DMS114 treated with DMSO at 0.1 percent for 48 hours (cell line): ENCODE data around the gene RIN2.

ENCODE experiments used
- DNase-seq: peaks from one replicate; lab custom pipeline; 2025; ENCODE audit not compliant: unreplicated experiment; lab: John Stamatoyannopoulos, UW

RIN2 gene

GRCh38 chr20:19764207-19764606, 6.1 kb downstream of the RIN2 start:
- DNase-seq, result no peak

- DNase-seq, result no peak
These were observed 7.2 kb downstream of the RIN2 start for GRCh38 chr20:19765266-19765665.

- no peak for DNase-seq
These were observed 7.9 kb downstream of the RIN2 start for GRCh38 chr20:19765913-19766312.

- DNase-seq, result no peak
These were observed 9.0 kb downstream of the RIN2 start for GRCh38 chr20:19767070-19767469.

- DNase-seq, result no peak
These were observed 10.3 kb downstream of the RIN2 start for GRCh38 chr20:19768325-19768842.

GRCh38 chr20:19769507-19769906, 11.4 kb downstream of the RIN2 start:
- DNase-seq, result no peak

GRCh38 chr20:19770375-19770774, 12.3 kb downstream of the RIN2 start:
- no peak for DNase-seq

- no peak for DNase-seq
These were observed 13.0 kb downstream of the RIN2 start for GRCh38 chr20:19771031-19771430.

GRCh38 chr20:19773471-19773870, 15.4 kb downstream of the RIN2 start:
- DNase-seq, result no peak

- no peak for DNase-seq
These were observed 16.3 kb downstream of the RIN2 start for GRCh38 chr20:19774135-19774933.

GRCh38 chr20:19775353-19776253, 17.5 kb downstream of the RIN2 start:
- DNase-seq, result no peak

GRCh38 chr20:19777315-19777714, 19.3 kb downstream of the RIN2 start:
- DNase-seq, result no peak

- no peak for DNase-seq
These were observed 19.9 kb downstream of the RIN2 start for GRCh38 chr20:19777981-19778380.

GRCh38 chr20:19778404-19778803, 20.3 kb downstream of the RIN2 start:
- no peak for DNase-seq

- no peak for DNase-seq
These were observed 21.6 kb downstream of the RIN2 start for GRCh38 chr20:19779634-19780033.

- DNase-seq, result no peak
These were observed 22.2 kb downstream of the RIN2 start for GRCh38 chr20:19780261-19780660.

- no peak for DNase-seq
These were observed 23.2 kb downstream of the RIN2 start for GRCh38 chr20:19781235-19781634.

GRCh38 chr20:19782669-19783068, 24.6 kb downstream of the RIN2 start:
- DNase-seq, result no peak

- no peak for DNase-seq
These were observed 25.9 kb downstream of the RIN2 start for GRCh38 chr20:19783966-19784401.

- DNase-seq, result peak; percentile 42
These were observed 26.6 kb downstream of the RIN2 start for GRCh38 chr20:19784511-19785172.
